Karpas-422 (cell line): ENCODE measurements around the gene TPRKB. TPM values are rescaled to one million over a fixed set of nuclear protein-coding genes. Genes with fewer than 3 reads are reported as not detected.
"Not testable (repeated sequence)": the region's sequence is repeated elsewhere in the genome, so short reads cannot be mapped to it uniquely, and the experiment has no call there.

ENCODE experiments used
- DNase-seq: peaks from one replicate; pipeline ENCODE4 v3.0.0-alpha.2; 2015
- H2AFZ ChIP-seq: fragments of 200-600 bp; sonication (generic); 2 replicates; pipeline ENCODE4 v1.6.1; 2014; ENCODE audit warnings: antibody characterized with exemption, low read length, mixed read lengths
- H3K27ac ChIP-seq: fragments of 200-600 bp; sonication (generic); 2 replicates; pipeline ENCODE4 v1.5.1; 2014; ENCODE audit warnings: mild to moderate bottlenecking, low read length, moderate library complexity
- H3K27me3 ChIP-seq: fragments of 200-600 bp; sonication (generic); 2 replicates; pipeline ENCODE4 v1.6.1; 2014; ENCODE audit warnings: low read length, mixed read lengths
- H3K36me3 ChIP-seq: fragments of 200-600 bp; sonication (generic); 2 replicates; pipeline ENCODE4 v1.6.1; 2014; ENCODE audit warnings: low read length, mixed read lengths; ENCODE audit not compliant: insufficient read depth
- H3K4me1 ChIP-seq: fragments of 200-600 bp; sonication (generic); 2 replicates; pipeline ENCODE4 v1.6.1; 2014; ENCODE audit warnings: mild to moderate bottlenecking, low read length, mixed read lengths
- H3K4me2 ChIP-seq: fragments of 200-600 bp; sonication (generic); 2 replicates; pipeline ENCODE4 v1.6.1; 2014; ENCODE audit warnings: low read length, low read depth, mild to moderate bottlenecking; ENCODE audit not compliant: poor library complexity, severe bottlenecking
- H3K4me3 ChIP-seq: fragments of 200-600 bp; sonication (generic); 2 replicates; pipeline ENCODE4 v1.5.1; 2014; ENCODE audit warnings: mild to moderate bottlenecking, antibody characterized with exemption, low read length, mixed read lengths
- H3K79me2 ChIP-seq: fragments of 200-600 bp; sonication (generic); 2 replicates; pipeline ENCODE4 v1.6.1; 2014; ENCODE audit warnings: mild to moderate bottlenecking, low read length, mixed read lengths
- H3K9ac ChIP-seq: fragments of 200-600 bp; sonication (generic); 2 replicates; pipeline ENCODE4 v1.6.0; 2014; ENCODE audit warnings: low read length
- H3K9me2 ChIP-seq: fragments of 200-600 bp; sonication (generic), shearing (Covaris generic); replicated peaks from 2 replicates; pipeline ENCODE4 v1.6.0; 2014; ENCODE audit warnings: mild to moderate bottlenecking, low read length, moderate library complexity; ENCODE audit not compliant: insufficient read depth
- H3K9me3 ChIP-seq: fragments of 300-700, 200-600 bp; sonication (generic); 2 replicates; pipeline ENCODE4 v1.6.1; 2014; ENCODE audit warnings: low read length, mixed read lengths
- H4K20me1 ChIP-seq: fragments of 200-600 bp; sonication (generic); 2 replicates; pipeline ENCODE4 v1.6.1; 2014; ENCODE audit warnings: mild to moderate bottlenecking, antibody characterized with exemption, low read length, low read depth; ENCODE audit not compliant: insufficient read depth
- total RNA-seq: library from RNA; depleted of rRNA; stranded (reverse); fragments of >200 nt; shearing (Covaris generic); gene quantifications from 2 replicates; pipeline ENCODE4 v1.2.3, GENCODE V29; 2014; ENCODE audit warnings: low replicate concordance

TPRKB gene
- total RNA-seq, 1 experiment from 2014 or later, result 78.0 TPM

- Histone ChIP-seq H3K9ac (no peak overlapping the region), H4K20me1 (no peaks in the 10 kb centered on the region), H3K27me3 (no peaks in the 10 kb centered on the region), H3K4me1 (no peaks in the 10 kb centered on the region), H3K27ac (no peak overlapping the region), H3K9me2 (no peaks in the 10 kb centered on the region), H3K79me2 (no peaks in the 10 kb centered on the region), H2AFZ (no peak overlapping the region), H3K9me3 (no peaks in the 10 kb centered on the region), H3K4me3 (no peak overlapping the region), H3K4me2 (no peak overlapping the region), H3K36me3 (no peaks in the 10 kb centered on the region)
- no peak for DNase-seq
These were observed 35.0 kb downstream of the TPRKB start for GRCh38 chr2:73701968-73702665.

DNA sequence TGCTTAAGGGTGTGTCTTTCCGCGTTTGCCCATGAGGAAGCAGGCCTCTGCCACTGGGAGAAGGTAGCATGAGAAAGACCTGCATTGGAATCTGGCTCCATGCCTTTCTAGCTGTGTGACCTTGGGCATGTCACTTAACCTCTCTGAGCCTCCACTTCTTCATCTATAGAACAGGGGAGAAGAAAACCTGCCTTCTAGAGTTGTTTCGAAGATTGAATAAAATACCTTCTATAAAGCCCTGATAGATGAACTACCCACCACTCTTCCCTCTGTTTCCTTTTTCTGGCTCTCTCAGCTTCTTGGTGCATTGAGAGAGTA is 35.7 kb downstream of the TPRKB start:
- H3K36me3 ChIP-seq, H3K4me1 ChIP-seq, H3K79me2 ChIP-seq, H2AFZ ChIP-seq, H4K20me1 ChIP-seq, H3K27me3 ChIP-seq, H3K4me3 ChIP-seq, DNase-seq, H3K9me3 ChIP-seq, H3K27ac ChIP-seq, H3K9me2 ChIP-seq, H3K4me2 ChIP-seq, H3K9ac ChIP-seq: not testable (repeated sequence)

- Histone ChIP-seq H3K4me1 (no peaks in the 10 kb centered on the region), H3K9me2 (no peaks in the 10 kb centered on the region), H3K36me3 (no peaks in the 10 kb centered on the region), H3K27me3 (no peaks in the 10 kb centered on the region), H3K27ac (no peak overlapping the region), H3K9ac (no peak overlapping the region), H4K20me1 (no peaks in the 10 kb centered on the region), H3K9me3 (no peaks in the 10 kb centered on the region), H3K4me3 (no peak overlapping the region), H3K4me2 (no peak overlapping the region), H3K79me2 (no peaks in the 10 kb centered on the region), H2AFZ (no peak overlapping the region)
- no peak for DNase-seq
These were observed 36.3 kb downstream of the TPRKB start for GRCh38 chr2:73700661-73701447.

DNA sequence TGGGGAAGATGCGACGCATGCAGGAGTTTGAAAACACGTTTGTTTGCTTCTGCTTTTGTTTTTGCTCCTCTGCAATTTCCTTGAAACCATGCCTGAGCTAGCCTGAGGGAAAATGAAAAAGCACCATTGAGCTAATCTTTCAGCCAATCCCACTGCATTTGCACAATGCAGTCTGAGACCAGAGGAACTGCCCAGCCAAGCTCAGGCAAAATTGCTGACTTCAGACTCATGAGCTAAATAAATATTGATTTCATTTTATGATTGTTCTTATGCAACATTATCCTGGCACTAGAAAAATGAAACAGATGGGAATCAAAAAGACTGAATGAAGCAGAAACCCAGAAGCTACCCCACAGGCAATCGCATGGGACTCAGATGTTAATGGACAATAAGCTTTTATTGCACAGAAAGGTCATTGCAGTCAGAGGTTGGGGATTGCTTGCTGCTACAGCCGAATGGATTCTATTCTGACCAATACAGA is 37.0 kb downstream of the TPRKB start:
- H3K27me3 ChIP-seq, result no peaks in the 10 kb centered on the region
- no peak overlapping the region for H3K4me2 ChIP-seq
- no peaks in the 10 kb centered on the region for H3K79me2 ChIP-seq
- no peak overlapping the region for H3K27ac ChIP-seq
- no peaks in the 10 kb centered on the region for H3K36me3 ChIP-seq
- no peaks in the 10 kb centered on the region for H3K4me1 ChIP-seq
- no peak overlapping the region for H3K4me3 ChIP-seq
- no peak for DNase-seq
- no peak overlapping the region for H2AFZ ChIP-seq
- H4K20me1 ChIP-seq, result no peaks in the 10 kb centered on the region
- H3K9me3 ChIP-seq, result no peaks in the 10 kb centered on the region
- no peaks in the 10 kb centered on the region for H3K9me2 ChIP-seq
- no peak overlapping the region for H3K9ac ChIP-seq

DNA sequence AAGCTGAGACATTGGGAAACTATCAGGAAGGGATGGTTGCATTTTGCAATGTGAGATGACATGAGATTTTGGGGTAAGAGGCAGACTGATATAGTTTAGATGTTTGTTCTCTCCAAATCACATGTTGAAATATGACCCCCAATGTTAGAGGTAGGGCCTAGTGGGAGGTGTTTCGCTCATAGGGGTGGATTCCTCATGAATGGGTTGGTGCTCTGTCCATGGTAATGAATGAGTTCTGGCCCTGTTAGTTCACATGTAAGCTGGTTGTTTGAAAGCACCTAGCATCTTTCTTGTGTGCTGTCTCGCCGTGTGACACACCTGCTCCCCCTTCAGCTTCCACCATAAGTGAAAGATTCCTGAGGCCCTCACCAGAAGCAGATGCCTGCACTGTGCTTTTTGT is 37.7 kb downstream of the TPRKB start:
- no peaks in the 10 kb centered on the region for H4K20me1 ChIP-seq
- no peaks in the 10 kb centered on the region for H3K27me3 ChIP-seq
- H3K27ac ChIP-seq, result no peak overlapping the region
- H3K4me1 ChIP-seq, result no peaks in the 10 kb centered on the region
- no peak overlapping the region for H3K9ac ChIP-seq
- no peaks in the 10 kb centered on the region for H3K9me2 ChIP-seq
- H3K4me2 ChIP-seq, result no peak overlapping the region
- no peak overlapping the region for H3K4me3 ChIP-seq
- H2AFZ ChIP-seq, result no peak overlapping the region
- H3K79me2 ChIP-seq, result no peaks in the 10 kb centered on the region
- H3K36me3 ChIP-seq, result no peaks in the 10 kb centered on the region
- no peak for DNase-seq
- no peaks in the 10 kb centered on the region for H3K9me3 ChIP-seq

GRCh38 chr2:73698101-73698500 is 39.0 kb downstream of the TPRKB start:
- Histone ChIP-seq H3K36me3 (no peaks in the 10 kb centered on the region), H3K27ac (no peak overlapping the region), H3K4me2 (no peak overlapping the region), H4K20me1 (no peaks in the 10 kb centered on the region), H3K4me3 (no peak overlapping the region), H3K4me1 (no peaks in the 10 kb centered on the region), H3K9me3 (no peaks in the 10 kb centered on the region), H3K27me3 (no peaks in the 10 kb centered on the region), H2AFZ (no peak overlapping the region), H3K9me2 (no peaks in the 10 kb centered on the region), H3K9ac (no peak overlapping the region), H3K79me2 (no peaks in the 10 kb centered on the region)
- DNase-seq, result no peak

- no peak overlapping the region for H3K4me2 ChIP-seq
- H3K27me3 ChIP-seq, result no peaks in the 10 kb centered on the region
- H3K4me3 ChIP-seq, result no peak overlapping the region
- H3K9me2 ChIP-seq, result no peaks in the 10 kb centered on the region
- no peaks in the 10 kb centered on the region for H4K20me1 ChIP-seq
- H2AFZ ChIP-seq, result no peak overlapping the region
- no peaks in the 10 kb centered on the region for H3K9me3 ChIP-seq
- H3K4me1 ChIP-seq, result no peaks in the 10 kb centered on the region
- no peak for DNase-seq
- no peak overlapping the region for H3K27ac ChIP-seq
- no peaks in the 10 kb centered on the region for H3K36me3 ChIP-seq
- H3K79me2 ChIP-seq, result no peaks in the 10 kb centered on the region
- no peak overlapping the region for H3K9ac ChIP-seq
These were observed 39.5 kb downstream of the TPRKB start for GRCh38 chr2:73697606-73698005.

- not testable (repeated sequence) for H3K4me1 ChIP-seq, H2AFZ ChIP-seq, H3K4me2 ChIP-seq, H3K79me2 ChIP-seq, H4K20me1 ChIP-seq, DNase-seq, H3K27ac ChIP-seq, H3K9ac ChIP-seq, H3K36me3 ChIP-seq, H3K9me3 ChIP-seq, H3K4me3 ChIP-seq, H3K9me2 ChIP-seq, H3K27me3 ChIP-seq
These were observed 40.2 kb downstream of the TPRKB start for GRCh38 chr2:73696985-73697384.
